HAP-1 (cell line): ENCODE data around the gene RNF130.
A peak's percentile ranks its signal among the peaks of the same experiment; 100 is the strongest.
"Not testable (repeated sequence)": the region's sequence is repeated elsewhere in the genome, so short reads cannot be mapped to it uniquely, and the experiment has no call there.

Experiments
- DNase-seq, 2 experiments: peaks; one replicate each; pipeline ENCODE4 v3.0.0-alpha.2; 2016 to 2020; ENCODE audit warnings: low spot score in 2 of 2
- H3K27me3 ChIP-seq: fragments of 250-450 bp; sonication (Bioruptor Pico); 2 replicates; pipeline ENCODE4 v1.5.1; 2020; ENCODE audit warnings: low read depth, mild to moderate bottlenecking, moderate library complexity
- H3K36me3 ChIP-seq: fragments of 250-450 bp; sonication (Bioruptor Pico); replicated peaks from 2 replicates; pipeline ENCODE4 v1.5.1; 2020; ENCODE audit warnings: mild to moderate bottlenecking
- H3K4me1 ChIP-seq: fragments of 250-450 bp; sonication (Bioruptor Pico); 2 replicates; pipeline ENCODE4 v1.5.1; 2020; ENCODE audit warnings: mild to moderate bottlenecking
- H3K4me3 ChIP-seq: fragments of 250-450 bp; sonication (Bioruptor Pico); 2 replicates; pipeline ENCODE4 v1.5.1; 2020; ENCODE audit warnings: mild to moderate bottlenecking, moderate library complexity
- H3K9me3 ChIP-seq: fragments of 250-450 bp; sonication (Bioruptor Pico); 2 replicates; pipeline ENCODE4 v1.5.1; 2020; ENCODE audit warnings: mild to moderate bottlenecking, moderate library complexity
- in situ Hi-C: fragments of 300-500 bp; cut with MboI; formaldehyde crosslinking; loops from 3 replicates; pipeline ENCODE4 v1.14.3; 2020; ENCODE audit warnings: low sequenced_read_pairs, inconsistent platforms, mixed read lengths

The RNF130 gene

DNA sequence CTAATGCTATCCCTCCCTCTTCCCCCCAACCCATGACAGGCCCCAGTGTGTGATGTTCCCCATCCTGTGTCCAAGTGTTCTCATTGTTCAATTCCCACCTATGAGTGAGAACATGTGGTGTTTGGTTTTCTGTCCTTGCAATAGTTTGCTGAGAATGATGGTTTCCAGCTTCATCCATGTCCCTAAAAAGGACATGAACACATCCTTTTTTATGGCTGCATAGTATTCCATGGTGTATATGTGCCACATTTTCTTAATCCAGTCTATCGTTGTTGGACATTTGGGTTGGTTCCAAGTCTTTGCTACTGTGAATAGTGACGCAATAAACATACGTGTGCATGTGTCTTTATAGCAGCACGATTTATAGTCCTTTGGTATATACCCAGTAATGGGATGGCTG lies 78.7 kb downstream of the RNF130 start:
- not testable (repeated sequence) for H3K36me3 ChIP-seq

DNA sequence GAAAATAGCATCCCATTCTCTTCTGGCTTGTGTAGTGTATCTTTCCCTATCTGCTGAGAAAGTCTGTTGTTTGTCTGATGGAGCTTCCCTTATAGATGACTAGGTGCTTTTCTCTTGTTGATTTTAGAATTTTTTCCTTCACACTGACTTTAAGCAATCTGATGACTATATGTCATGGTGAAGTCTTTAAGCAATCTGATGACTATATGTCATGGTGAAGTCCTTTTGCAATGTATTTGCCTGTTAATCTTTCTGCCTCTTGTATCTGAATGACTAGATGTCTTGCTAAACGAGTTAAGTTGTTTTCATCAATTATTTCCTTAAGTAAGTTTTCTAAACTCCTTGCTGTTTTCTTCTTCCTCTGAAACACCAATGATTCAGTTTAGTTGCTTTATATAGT lies 80.5 kb downstream of the RNF130 start:
- no peaks in the 10 kb centered on the region for H3K36me3 ChIP-seq
- H3K4me3 ChIP-seq, result no peak overlapping the region
- H3K4me1 ChIP-seq, result peaks cover 9% of the 10 kb centered on the region
- H3K9me3 ChIP-seq, result 0 out of 2 replicates have a peak, but pooled peaks cover 2% of the 10 kb centered on the region
- DNase-seq, result no peak
- in situ Hi-C loops, result no loop called here
- H3K27me3 ChIP-seq, result no peaks in the 10 kb centered on the region

More for the DNA sequence above, 78.7 kb downstream of the RNF130 start:
- in situ Hi-C loops, DNase-seq, H3K9me3 ChIP-seq, H3K27me3 ChIP-seq, H3K4me1 ChIP-seq, H3K4me3 ChIP-seq: not testable (repeated sequence)

DNA sequence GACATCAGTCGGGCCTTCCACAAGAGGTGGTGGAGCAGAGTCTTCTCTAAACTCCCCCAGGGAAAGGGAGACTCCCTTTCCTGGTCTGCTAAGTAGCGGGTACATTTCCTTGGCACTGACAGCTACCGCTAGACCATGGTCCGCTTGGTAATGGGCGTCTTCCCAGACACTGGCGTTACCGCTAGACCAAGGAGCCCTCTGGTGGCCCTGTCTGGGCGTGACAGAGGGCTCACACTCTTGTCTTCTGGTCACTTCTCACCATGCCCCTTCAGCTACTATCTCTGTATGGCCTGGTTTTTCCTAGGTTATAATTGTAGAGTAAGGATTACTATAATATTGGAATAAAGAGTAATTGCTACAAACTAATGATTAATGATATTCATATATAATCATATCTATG lies 81.0 kb downstream of the RNF130 start:
- H3K27me3 ChIP-seq, H3K36me3 ChIP-seq, in situ Hi-C loops, H3K4me1 ChIP-seq, H3K4me3 ChIP-seq, H3K9me3 ChIP-seq, DNase-seq: not testable (repeated sequence)

DNA sequence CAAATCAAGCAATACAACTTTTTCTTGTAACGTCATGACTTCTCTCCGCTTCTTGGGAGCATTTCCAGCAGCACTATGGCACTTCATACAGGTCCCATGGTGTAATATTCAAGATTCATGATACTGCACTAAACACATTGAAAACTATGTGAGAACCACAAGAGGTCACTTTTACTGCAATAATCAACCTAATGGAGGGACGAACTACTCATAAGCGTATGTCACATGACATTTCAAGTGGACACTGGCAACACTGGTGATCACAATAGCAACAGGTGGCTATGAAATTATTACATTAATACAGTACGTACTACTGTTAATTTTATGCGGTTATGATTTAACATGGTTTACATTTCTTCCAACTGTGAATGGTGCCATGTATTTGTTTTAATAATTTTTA lies 85.2 kb downstream of the RNF130 start:
- Histone ChIP-seq H3K4me1 (peaks cover 9% of the 10 kb centered on the region), H3K36me3 (0 out of 2 replicates have a peak, but pooled peaks cover 3% of the 10 kb centered on the region)
- no peak for DNase-seq

DNA sequence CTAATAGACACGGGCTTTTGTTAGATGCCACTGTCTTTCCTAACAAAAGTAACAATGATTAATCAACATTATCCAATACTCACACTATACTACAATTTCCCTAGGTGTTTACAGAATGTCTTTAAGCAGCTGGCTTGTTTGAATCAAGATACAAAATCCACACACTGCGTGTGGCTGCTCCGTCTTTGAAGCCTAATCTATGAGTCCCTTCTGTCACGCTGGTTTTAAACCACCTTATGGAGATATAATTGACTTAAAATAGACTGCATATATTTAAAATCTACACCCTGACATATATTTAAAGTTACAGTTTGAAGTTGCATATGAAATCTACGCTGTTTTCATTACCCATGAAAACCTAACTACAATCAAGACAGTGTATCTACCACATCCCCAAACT lies 89.9 kb downstream of the RNF130 start:
- in situ Hi-C loops, result no loop called here
- Histone ChIP-seq H3K4me1 (no peaks in the 10 kb centered on the region), H3K36me3 (peaks cover 40% of the 10 kb centered on the region)

More for the DNA sequence above, 85.2 kb downstream of the RNF130 start:
- Histone ChIP-seq H3K27me3 (no peaks in the 10 kb centered on the region), H3K9me3 (0 out of 2 replicates have a peak, but pooled peaks cover 2% of the 10 kb centered on the region), H3K4me3 (no peak overlapping the region)
- in situ Hi-C loops, result no loop called here

DNA sequence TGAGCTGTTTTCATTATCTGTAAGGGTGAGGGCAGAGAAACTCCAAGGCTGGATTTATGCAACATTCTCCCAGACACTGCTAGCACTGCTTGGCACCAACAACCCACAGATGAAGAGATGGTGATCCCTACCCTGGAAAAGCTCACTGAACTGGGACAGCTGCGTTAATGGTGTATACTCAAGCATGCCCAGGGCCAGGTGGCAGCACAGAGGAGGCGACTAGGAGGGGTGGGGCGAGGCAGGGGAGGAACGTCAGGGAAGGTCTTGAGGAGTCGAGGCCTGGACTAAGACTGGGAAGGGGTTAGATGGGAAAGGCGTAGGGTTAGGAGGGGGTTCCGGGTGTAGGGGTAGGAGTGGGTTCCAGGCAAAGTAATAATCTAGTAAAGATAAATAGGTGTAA lies 90.8 kb downstream of the RNF130 start:
- no peaks in the 10 kb centered on the region for H3K9me3 ChIP-seq
- no peaks in the 10 kb centered on the region for H3K4me1 ChIP-seq
- H3K36me3 ChIP-seq, result peaks cover 46% of the 10 kb centered on the region
- H3K27me3 ChIP-seq, result no peaks in the 10 kb centered on the region
- in situ Hi-C loops, result no loop called here
- H3K4me3 ChIP-seq, result no peak overlapping the region
- no peak for DNase-seq

More for the DNA sequence above, 89.9 kb downstream of the RNF130 start:
- H3K27me3 ChIP-seq, result no peaks in the 10 kb centered on the region
- no peaks in the 10 kb centered on the region for H3K9me3 ChIP-seq
- H3K4me3 ChIP-seq, result no peak overlapping the region
- no peak for DNase-seq

DNA sequence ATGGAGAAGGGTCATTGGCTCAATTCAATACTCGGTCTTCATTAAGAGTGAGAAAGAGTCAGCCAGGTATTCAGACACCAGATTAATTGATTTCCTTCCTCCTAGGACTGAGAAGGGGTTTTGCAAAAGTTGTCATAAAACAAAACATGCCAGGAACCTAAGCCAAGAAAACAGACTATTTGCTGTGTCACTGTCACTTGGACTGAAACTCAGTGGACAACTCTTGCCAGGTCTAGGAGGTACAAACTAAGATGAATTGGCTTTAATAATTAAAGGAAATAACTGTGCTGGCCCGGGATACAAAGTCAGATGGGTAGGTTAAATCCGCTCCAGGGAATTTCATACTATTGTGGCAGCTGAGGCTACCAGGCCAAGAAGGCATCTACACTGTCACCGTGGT lies 92.8 kb downstream of the RNF130 start:
- H3K4me3 ChIP-seq, result no peak overlapping the region
- no peak for DNase-seq
- in situ Hi-C loops, result no loop called here
- H3K4me1 ChIP-seq, result no peaks in the 10 kb centered on the region
- no peaks in the 10 kb centered on the region for H3K9me3 ChIP-seq
- H3K36me3 ChIP-seq, result peaks cover 66% of the 10 kb centered on the region
- H3K27me3 ChIP-seq, result no peaks in the 10 kb centered on the region

DNA sequence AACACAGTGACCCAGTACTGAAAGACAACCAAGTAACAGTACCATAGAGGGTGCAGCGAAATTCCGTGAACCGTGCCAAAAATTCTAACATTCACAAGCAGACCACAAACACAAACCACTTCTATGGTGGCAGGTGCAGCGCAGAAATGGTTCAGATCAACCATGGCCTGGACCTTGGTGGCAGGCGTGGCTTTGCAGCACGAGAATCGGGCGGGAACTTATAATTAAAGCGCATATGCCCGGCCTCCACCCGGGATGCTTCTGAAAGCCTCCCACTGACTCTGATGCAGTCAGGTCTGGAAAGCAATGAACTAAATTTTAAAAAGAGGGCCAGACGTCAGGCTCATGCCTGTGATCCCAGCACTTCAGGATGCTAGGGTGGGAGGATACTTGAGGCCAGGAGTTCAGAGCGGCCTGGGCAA lies 95.8 kb downstream of the RNF130 start:
- in situ Hi-C loops, result no loop called here
- DNase-seq, result no peak
- Histone ChIP-seq H3K36me3 (peaks cover 71% of the 10 kb centered on the region), H3K27me3 (no peaks in the 10 kb centered on the region), H3K9me3 (no peaks in the 10 kb centered on the region), H3K4me1 (no peaks in the 10 kb centered on the region), H3K4me3 (no peak overlapping the region)

DNA sequence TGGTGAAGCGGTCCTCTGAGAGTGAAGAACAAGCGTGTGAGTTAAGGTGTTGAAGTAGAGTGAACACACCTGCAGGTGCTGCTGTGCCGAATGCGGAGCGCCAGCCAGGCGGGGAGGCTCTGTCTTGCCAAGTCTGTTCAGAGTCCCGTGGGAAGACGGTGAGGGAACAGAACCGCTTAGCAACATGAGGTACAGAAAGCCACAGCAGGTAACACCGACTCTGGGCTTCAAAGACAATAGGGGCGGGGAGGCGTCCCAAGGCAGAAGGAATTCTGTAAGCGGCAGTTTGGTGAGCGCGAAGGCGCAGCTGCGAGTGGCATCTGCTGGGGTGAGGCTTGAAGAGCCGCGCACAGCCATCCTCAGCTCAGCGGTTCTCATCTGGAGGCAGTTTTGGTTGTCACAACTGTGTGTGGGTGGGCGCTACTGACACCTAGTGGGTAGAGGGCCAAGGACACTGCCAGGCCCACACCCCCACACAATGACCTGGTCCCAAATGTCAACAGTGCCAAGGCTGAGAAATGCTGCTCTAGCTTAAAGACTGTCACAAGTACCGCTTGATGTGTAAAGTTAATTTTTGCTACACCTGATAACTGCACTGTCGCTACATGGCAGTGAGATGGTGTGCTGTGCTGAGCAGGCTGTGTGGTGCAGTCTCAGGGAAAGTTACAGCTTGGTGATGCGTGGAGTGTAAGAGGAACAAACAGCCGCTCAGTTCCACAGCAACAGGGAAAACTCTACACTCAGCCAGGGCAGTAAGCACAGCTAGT lies 96.4 kb downstream of the RNF130 start:
- peaks cover 66% of the 10 kb centered on the region for H3K36me3 ChIP-seq
- H3K9me3 ChIP-seq, result no peaks in the 10 kb centered on the region
- in situ Hi-C loops, result no loop called here
- DNase-seq, result peak in 1 of 2 experiments; percentile 52
- H3K4me1 ChIP-seq, result no peaks in the 10 kb centered on the region
- H3K4me3 ChIP-seq, result no peak overlapping the region
- H3K27me3 ChIP-seq, result no peaks in the 10 kb centered on the region

DNA sequence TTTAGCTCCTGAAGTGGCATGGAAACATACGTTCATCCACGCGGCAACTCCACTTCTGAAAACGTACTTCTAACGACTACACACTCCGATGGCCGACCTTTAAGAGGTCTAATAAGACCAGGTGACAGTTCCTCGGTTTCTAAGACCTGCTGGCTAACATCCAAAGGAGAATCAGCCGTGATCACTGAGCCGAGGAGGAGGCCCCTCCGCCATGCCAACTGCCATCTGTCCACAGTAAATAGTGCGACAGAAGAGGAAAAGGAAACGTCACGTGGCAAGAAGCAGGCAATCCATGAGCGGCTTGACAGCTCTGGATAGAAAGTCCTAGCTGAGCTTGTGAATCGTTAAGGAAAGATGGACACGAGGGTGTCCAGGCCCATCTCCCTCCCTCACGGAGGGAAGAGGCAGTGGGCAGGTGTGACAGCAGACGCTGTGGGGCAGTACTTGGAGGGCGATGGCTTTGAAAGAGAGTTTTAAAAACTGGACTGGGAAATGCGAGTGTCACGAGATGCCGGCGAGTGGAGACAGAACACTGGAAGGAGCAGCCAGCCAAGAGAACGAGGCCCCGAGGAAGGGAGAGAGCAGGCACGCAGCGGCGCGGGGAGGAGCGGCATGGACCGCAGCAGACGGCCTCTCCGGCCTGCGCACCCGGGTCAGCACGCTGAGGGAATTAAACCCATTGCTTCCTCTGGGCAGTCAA lies 97.2 kb downstream of the RNF130 start:
- Histone ChIP-seq H3K36me3 (peaks cover 66% of the 10 kb centered on the region), H3K9me3 (no peaks in the 10 kb centered on the region), H3K4me1 (no peaks in the 10 kb centered on the region), H3K4me3 (no peak overlapping the region), H3K27me3 (no peaks in the 10 kb centered on the region)
- in situ Hi-C loops, result no loop called here
- no peak for DNase-seq

DNA sequence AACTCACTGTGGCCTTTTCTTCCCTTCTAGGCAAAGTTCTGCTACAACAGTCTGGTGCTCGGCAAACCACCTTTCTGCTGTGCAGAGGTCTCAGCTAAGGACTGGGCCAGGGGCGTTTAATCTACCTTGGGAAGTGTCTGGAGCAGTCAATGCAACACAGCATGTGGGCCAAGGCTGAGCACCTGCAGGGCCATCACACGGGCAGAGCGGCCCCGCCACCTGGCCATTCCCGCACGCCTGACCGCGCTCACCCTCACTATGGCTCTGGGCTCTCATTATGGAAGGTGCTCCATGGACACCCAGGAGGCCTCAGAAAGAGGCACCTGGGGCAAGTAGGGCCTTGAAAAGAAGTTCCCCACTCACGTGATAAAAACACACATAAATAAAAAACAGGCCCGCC lies 98.2 kb downstream of the RNF130 start:
- in situ Hi-C loops, result no loop called here
- Histone ChIP-seq H3K27me3 (no peaks in the 10 kb centered on the region), H3K4me3 (no peak overlapping the region), H3K9me3 (no peaks in the 10 kb centered on the region), H3K4me1 (no peaks in the 10 kb centered on the region), H3K36me3 (peaks cover 68% of the 10 kb centered on the region)
- DNase-seq, result no peak

DNA sequence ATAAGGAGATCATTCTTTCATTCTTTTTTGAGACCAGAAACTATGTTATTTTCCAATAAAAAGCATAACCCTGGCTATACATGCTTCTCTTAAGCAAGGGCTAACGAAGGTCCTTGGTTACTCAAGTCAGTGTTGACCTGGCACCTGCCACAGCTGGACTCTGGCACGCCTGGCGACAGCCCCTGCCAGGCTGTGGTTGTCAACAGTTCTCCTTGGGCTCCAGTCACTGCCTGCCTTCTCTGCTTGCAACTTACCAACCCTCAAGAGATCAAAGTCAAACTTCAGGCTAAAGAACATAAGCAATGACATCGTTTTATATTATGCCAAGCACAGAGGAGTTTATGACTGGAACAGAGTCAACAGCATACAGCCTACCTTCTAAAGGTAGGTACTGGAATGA lies 102.4 kb downstream of the RNF130 start:
- peaks cover 52% of the 10 kb centered on the region for H3K36me3 ChIP-seq
- H3K9me3 ChIP-seq, result no peaks in the 10 kb centered on the region
- H3K27me3 ChIP-seq, result no peaks in the 10 kb centered on the region
- in situ Hi-C loops, result no loop called here
- no peak for DNase-seq
- no peak overlapping the region for H3K4me3 ChIP-seq
- no peaks in the 10 kb centered on the region for H3K4me1 ChIP-seq

DNA sequence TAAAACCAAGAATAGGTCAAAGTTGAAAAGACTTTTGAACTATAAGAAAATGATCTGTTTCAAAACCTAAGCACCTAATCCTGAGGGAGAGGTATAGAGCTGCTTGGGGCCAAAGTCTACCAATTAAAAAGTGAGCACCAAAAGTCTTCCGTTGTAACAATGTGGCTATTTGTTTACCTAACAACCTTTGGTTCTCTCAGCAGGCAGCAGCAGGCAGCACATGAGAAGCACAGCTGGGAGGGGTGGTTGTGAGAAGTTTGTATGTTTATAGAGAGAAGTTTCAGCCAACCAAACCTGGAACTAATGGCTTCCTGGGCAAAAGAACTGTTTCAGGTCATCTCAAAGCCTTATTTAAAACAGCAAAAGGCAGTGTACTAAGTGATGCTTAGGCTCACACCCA lies 104.1 kb downstream of the RNF130 start:
- Histone ChIP-seq H3K9me3 (no peaks in the 10 kb centered on the region), H3K27me3 (no peaks in the 10 kb centered on the region), H3K4me3 (no peak overlapping the region), H3K4me1 (no peaks in the 10 kb centered on the region), H3K36me3 (peaks cover 55% of the 10 kb centered on the region)
- in situ Hi-C loops, result no loop called here
- no peak for DNase-seq

DNA sequence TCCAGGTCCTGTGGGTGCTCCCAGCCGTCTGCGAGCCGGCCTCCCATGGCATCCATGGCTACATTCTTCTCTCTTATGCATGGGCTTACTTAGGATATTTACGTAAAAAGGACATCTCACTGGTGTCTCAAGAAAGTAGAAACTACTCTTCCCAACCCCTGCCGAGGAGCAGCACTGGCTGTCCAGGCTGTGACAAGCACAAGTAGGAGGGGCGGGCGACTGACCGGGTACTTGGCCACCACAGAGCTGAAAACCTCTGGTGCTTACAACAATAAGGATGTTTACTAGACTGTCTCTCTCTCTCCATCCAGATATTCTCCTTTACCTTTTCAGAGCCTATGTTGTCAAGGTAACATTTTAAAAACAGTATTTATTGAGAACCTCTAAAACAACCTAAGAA lies 107.5 kb downstream of the RNF130 start:
- H3K9me3 ChIP-seq, result no peaks in the 10 kb centered on the region
- in situ Hi-C loops, result no loop called here
- DNase-seq, result no peak
- H3K27me3 ChIP-seq, result 0 out of 2 replicates have a peak, but pooled peaks cover 2% of the 10 kb centered on the region
- H3K4me1 ChIP-seq, result no peaks in the 10 kb centered on the region
- H3K4me3 ChIP-seq, result no peak overlapping the region
- H3K36me3 ChIP-seq, result peaks cover 55% of the 10 kb centered on the region
